Measurements from ENCODE around the gene SWAP70.
A peak's percentile ranks its signal among the peaks of the same experiment; 100 is the strongest.

DNA sequence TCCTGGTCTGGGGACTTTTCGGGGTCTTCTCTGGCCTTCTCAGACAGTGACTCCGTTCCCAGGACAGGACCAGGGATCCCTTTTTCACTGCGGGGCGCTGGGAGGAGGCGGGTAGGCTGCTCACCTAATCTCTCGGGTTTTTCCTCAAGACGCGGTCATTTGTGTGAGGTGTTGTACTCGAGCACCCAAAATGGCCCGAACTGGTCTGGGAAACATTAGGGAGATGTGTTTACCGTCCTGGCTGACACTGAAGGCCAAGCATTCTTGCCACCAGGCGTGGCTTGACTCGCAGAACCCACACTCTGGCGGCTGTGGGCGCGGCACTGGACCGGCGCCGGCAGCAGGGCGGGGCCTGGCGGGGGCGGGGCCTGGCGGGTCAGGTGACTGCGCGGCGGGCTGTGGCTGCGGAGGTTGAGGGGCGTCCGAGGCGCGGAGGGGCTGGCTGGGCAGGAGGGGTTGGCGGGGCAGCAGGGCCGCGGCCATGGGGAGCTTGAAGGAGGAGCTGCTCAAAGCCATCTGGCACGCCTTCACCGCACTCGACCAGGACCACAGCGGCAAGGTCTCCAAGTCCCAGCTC lies at the start of gene SWAP70:
- TF ChIP-seq CTCF (conservative IDR thresholded peaks at IDR 0.05 in 1 of 2, IDR thresholded peaks at IDR 0.05 in 1 of 2; ENCODE audit: low read depth in 1 of 2, low read length in 2 of 2) (peak; percentile 53 to 56), EZH2 (IDR thresholded peaks at IDR 0.05; ENCODE audit: low read length, missing control alignments) (no peak)

All from fibroblast of lung (primary cell).